Body of pancreas (tissue), 4 donors: ENCODE data around the gene CCDC6.

Source experiments
- CTCF ChIP-seq, 7 experiments: fragments of 450-650 bp in 4 of 7; fragments of 200-600 bp in 3 of 7; sonication (generic) in 3 of 7; IDR thresholded peaks; one replicate each; pipeline ENCODE4 v1.5.1; 2016 to 2019; ENCODE audit warnings: antibody characterized with exemption in 7 of 7
- POLR2A ChIP-seq, 3 donors: fragments of 450-650 bp; IDR thresholded peaks; one replicate each; pipeline ENCODE4 v1.6.1; 2016; ENCODE audit warnings: antibody characterized with exemption in 3 of 3, mild to moderate bottlenecking in 2 of 3

- TF ChIP-seq CTCF (IDR thresholded peaks at IDR 0.05) (no peak), POLR2A (IDR thresholded peaks at IDR 0.05) (no peak)
Measured at GRCh38 chr10:59926086-59926485, 19.7 kb upstream of the CCDC6 start.
